HL-60/S4 treated with retinoic acid at 250 ng/mL for 4 days and 3 days (cell line): ENCODE data around the gene TFDP1.

Source experiments
- in situ Hi-C: fragments of 300-500 bp; cut with MboI; formaldehyde crosslinking; loops from 2 replicates; pipeline ENCODE4 v1.7.0; 2022; ENCODE audit warnings: low sequenced_read_pairs

Gene TFDP1

DNA sequence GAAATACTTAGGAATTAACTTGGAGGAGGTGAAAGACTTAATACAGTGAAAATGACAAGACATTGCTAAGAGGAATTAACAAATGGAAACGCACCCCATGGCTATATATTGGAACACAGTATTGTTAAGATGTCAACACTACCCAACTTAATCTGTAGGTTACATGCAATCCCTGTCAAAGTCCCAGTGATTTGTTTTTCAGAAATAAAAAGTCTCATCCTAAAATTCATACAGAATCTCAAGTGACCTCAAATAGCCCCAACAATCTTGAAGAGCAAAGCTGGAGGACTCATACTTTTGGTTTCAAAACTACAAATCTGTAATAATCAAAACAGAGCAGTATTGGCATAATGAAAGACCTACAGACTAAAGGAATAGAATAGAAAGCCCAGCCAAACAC is 60.2 kb downstream of the TFDP1 start:
- in situ Hi-C loops = no loop called here

DNA sequence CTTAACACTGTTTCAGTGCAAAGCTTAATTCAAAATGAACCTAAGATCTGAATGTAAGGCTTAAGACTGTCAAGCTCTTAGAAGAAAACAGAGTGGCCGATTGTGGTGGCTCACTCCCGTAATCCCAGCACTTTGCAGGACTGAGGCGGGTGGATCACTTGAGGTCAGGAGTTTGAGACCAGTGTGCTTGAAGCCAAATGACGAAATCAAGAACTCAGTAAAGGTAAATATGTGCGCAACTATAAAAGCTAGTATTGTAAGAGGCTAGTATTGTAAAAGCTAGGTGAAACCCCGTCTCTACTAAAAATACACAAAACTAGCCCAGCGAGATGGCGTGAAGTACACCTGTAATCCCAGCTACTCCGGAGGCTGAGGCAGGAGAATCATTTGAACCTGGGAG is 60.8 kb downstream of the TFDP1 start:
- in situ Hi-C loops = no loop called here

DNA sequence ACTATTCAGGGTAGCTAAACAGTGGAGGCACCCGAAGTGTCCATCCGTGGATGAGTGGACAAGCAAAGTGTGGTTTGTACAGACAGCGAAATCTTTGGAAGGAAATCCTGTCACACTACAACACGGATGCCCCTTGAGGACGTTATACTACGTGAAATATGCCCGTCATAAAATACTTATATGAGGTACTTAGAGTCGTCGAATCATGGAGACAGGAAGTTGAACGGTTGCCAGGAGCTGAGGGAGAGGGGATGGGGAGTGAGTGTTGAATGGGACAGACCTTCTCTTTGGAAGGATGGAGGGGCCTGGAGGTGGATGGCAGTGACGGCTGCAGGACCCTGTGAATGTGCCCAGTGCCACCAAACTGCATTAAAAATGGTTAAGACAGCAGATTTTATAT is 61.8 kb downstream of the TFDP1 start:
- in situ Hi-C loops = no loop called here

DNA sequence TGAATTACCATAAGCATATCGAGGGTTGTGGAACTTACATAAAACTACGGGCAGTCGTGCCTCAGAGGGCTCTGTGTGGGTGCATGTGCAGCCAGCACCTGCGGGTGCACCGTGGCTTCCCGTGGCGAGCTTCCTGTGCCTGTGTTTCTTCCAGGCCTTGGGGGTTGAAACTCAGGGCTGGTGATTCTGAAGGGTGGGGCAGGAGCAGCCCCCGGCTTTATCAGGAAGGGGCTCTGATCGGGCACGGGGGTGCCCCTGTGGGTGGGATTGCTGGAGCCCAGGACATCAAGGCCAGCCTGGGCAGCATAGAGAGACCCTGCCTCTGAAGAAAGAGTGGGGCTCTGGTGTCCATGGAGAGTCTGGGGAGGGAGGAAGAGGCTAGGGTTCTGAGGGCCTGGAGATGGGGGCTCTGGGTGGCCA is 62.4 kb downstream of the TFDP1 start:
- in situ Hi-C loops = no loop called here

DNA sequence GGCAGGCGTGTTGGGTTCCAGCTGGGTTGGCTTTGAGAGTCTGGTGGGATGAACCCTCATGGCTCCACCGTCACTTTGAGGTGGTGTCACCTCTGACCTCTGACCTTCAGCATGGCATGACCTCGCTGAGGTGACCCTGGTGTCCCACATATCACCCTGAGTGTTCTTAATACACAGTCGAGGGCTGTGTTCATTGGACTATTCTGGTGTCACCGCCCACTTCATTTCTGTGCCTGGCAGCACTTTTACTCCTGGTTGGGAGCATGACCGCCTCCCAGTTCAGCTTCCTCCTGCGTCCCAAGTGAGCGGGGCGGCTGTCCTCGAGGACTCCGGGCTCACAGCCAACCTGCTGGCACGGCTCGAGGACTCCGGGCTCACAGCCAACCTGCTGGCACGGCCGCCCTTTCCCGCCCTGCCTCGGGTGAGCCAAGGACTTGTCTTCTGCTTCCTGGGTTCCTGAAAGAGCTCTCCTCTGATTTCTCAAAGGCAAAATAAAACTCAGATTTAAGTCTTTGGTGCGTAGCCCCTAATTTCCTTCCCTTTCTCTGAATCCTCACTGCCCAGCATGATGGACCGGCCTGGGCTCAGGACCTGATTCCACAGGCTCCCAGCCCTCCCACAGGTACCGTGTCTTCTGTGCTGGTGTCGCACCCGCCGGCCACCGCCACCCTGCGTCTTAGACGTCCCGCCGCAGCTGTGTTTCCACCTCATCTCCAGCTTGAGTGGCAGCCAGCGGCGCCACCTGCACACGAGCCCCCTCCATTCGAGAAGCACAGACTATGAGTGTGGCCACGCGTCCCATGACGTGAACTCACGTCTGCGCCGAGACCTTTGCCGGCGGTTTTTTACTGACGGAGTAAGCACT is 63.0 kb downstream of the TFDP1 start:
- in situ Hi-C loops = no loop called here

DNA sequence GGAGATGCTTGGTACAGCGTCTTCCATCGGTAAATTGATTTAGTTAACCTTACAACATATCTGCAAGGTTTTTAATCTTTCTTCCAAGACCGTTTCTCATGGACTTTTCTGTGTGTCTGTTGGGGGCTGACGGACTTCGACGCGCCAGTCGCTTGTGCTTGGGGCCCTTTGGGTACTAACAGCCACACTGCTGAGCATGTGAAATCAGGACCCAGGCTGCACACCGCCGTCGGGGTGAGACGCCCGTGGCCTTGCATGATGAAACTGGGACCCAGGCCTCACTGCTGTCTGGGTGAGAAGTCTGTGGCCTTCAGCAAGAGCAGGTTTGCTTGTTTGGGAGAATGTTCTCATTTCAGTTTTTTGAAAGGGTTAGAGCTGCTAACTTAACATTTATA is 63.7 kb downstream of the TFDP1 start:
- in situ Hi-C loops = no loop called here

DNA sequence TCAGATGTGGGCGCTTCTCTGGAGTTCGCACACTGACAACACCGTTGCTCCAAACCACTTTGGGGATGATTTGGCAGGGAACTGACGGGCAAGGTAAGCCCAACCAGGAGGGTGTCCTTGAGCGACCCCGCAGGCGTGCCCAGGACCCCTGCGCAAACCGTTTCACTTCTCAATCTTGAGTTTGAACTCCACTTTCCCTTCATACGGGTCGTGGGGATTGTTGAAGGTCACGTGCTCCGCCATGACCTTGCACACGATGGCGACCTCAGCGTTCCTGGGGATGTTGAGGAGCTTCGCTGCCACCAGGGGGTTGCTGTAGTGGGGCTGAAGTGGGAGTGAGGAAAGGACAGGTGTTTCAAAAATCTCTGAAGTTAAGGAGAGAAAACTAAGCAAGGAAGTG is 64.7 kb downstream of the TFDP1 start:
- in situ Hi-C loops = no loop called here

DNA sequence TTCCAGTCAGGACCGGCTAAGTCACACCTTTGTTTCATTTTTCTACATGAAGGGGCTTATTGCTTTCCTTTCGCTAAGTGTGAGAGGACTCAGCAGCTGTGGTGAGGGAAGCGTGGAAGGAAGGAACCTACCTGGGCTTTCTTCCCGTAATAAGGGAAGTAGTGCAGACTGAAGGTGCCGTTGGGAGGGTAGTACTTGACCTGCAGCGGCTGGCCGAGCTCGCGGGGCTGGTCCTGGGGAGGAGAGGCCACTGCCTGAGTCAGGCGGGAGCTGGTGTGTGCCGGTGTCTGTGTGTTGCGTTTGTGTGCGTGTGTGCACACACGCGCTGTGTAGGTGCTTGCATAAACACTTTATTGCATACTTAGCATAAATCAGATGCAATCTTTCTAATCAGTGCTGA is 65.7 kb downstream of the TFDP1 start:
- in situ Hi-C loops = no loop called here

DNA sequence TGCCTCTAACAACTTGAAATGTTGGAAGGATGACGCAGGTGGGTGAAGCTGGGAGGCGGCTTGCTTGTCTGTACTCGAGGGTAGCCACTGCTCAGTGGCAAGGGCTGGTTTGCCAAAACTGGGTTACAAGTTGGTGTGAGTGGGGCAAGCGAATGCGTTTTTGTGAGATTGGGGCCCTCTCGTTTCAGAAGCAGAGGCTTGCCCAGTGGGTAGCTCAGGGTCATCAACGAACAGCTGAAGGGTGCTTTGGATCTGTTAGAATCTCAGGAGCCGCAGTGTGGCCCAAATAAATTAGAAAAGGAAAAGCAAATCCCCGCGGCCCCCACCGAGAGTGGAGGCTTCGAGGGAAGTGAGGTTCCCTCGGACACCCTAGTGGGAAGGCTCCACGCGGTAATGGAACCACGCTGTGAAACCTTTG is 66.2 kb downstream of the TFDP1 start:
- in situ Hi-C loops = no loop called here

DNA sequence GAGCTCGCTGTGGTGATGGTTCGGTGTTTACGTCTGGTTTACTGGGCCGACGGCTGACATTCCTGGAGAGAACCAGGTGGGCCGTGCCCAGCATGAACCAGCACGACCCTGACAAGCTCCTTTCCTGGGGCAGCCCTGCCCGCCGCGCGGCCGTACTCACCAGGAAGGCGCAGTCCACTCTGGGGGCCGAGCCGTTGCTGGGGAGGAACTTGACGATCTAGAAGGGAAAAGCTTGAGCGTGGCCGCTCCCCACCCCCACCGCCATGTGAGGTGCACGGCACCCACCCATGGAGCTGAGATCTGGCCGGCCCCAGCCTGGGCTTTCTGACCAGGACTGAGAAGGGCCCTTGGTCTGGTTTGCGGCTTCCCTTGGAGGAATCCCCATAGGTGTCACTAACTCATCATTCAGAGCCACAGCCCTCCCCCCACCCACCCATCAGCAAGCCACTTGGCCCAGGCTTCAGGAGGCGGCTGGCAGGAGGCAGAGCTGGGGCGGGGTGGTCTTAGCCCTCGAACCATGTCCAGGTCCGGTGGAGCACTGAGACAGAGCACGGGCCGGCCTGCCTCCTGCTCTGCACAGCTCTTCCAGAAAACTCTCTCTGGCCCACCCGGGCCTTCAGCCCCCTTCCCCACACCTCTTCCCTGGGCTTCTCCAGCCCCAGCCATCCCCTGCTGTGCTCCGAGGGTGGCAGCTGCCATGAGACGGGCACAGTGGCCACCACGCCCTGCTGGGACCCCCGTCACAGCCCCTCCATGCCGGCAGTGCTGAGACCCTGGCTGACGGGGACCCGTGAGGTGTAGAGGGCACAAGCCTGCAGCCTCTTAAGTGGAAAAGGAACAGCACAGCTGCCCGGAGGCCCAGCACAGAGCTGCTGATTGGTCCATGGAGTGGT is 67.2 kb downstream of the TFDP1 start:
- in situ Hi-C loops = no loop called here

DNA sequence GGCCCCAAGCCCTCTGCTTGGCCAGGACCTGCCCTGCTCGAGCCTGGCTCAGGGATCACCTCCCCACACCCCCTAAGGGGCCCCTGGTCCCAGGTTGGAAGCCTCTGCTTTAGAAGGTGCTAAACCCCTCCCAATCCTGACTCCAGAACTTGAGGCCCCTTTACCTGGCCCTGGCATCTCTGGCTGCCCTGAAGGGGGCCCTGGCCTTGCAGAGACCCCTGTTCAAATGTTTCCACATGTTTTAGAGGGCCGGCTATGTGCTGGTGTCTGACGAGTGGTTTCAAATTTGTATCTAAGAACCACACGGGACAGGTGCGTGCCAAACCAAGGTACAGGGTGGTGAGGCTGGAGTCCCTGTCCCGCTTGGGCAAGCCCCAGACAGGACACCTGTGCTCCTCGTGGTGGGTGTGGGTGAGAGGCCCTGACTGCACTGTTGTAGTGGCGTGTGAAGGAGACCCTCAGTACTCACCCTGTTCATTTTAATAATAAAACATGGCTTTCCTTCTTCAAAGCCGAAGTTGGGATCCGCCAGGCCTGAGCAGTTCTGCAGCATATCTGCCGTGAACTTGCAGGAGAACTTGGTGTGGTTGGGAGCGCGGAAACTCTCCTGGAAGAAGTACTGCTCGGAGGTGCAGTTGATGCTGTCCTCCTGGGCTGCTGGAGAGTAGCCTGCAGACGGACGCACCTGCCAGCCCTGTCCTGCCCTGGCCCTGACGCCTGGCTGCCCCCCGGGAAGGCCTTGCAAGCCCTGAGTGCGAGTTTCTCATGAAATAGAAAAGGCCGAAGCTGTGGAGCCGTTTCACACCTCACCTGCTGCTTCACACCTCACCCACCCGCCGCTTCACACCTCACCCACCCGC is 68.1 kb downstream of the TFDP1 start:
- in situ Hi-C loops = no loop called here

DNA sequence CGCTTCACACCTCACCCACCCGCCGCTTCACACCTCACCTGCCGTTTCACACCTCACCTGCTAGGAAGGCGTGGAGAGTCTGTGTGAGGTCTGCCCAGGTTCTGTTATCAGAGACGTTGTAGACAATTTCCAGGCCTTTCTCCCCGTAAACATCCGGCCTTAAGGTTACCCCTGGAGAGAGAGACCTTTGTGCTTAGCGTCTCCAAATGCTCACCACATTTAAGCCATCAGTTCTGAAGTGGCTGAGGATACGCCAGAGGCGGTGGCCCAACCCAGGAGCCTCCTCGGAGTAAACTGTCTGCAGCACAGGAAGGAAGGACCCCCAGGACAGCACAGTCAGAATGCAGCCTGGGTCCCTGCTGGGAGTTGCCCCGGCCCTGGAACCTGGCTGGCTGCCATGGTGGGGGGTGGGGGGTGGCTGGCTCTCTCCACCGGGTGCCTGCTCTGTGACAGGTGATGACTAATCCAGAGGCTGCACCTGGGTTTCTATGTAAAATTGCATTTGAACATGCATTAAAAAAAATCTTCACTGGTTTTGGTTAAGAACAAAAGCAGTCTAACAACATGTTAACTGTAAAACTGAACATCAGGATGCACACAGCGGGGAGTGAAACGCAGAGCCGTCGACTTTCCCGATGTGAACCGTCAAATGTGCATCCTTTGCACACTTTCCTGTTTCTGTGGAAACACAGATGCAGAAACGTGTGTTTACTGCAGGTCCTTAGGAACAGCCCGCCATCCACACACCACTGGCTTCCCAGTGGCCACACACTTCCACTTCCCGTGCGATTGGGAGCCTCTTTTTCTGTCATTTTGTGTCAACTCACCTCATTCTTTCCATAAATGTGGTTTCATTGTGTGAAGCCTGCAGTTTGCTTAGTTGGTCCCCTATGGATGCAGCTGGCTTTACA is 69.0 kb downstream of the TFDP1 start:
- in situ Hi-C loops = no loop called here

DNA sequence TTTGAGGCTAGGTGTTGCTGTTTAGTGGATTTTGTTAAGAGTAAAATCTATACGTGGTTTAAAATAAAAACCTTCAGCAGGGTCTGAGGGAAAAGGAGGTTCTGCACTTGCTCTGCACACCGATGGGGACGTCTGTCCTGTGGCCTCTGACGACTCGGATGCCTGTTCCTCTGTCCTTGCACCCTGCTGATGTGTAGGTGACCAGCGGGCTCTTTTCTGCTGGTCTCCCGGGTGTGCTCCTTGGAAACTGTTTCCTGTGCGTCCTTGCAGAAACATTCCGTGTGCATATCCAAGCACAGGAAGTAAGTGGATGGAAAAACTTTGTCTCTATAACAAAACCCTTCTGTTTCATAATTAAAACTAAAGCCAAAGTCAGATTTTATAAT is 69.6 kb downstream of the TFDP1 start:
- in situ Hi-C loops = no loop called here

DNA sequence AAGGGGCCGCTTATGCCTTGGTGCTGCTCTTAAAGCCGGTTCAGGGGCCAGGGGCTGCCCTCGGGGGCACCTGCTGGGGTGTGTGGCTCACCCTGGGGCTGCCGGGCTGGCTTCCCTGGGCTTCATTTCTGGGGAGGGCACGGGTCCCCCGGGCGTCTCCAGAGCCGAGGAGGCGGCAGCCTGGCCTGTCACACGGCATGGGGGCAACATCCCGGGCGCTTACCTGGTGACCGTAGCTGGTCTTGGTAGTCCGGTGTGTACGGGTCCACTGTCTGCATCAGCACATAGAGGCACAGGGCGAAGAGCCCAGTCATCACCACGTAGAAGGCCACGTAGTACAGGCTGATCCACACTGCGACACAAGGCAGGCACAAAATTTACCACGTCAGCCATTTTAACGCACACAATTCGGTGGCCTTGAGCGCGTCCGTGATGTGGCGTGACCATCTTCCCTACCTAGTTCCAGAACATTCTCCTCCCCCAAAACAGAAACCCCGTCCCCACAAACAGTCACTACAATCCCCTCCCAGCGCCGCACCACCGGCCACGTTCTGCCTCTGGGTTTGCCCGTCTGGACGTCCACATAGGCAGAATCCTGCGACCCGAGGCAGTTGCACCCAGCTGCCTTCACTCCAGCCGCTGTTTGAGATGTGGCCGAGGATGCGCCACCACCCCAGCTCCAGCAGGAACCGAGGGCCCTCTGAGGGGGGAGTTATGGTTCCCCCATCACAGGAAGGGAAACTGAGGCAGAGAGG is 70.2 kb downstream of the TFDP1 start:
- in situ Hi-C loops = no loop called here

DNA sequence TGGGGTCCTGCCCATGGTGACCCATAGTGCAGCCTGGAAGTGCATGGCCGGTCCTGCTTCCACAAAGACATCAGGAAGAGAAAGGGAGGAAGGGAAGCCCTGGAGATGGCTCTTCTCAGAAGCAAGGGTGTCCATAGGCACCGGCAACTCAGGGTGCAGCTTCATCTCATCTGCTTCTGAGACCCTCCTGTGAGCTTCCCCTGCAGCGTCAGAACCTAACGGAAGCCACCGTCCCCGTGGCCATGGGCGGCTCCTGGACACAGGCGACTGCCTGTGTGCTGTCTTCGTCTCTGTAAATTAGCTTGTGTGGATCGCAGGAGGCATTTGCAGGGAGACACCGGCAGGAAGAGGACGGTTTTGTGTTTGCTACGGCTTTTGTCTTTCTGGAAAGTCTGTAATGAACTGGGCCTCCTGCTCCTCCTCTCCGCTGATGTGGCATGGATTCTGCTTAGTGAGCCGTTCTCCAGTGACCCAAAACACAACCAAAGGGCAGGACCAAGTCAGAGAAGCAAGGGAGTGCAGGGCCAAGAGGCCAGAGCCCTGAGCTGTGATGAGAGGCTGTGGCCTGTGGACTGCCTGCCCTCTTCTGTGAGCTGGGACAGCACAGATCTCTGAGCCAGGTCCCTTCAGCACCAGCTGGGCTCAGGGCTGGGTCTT is 70.9 kb downstream of the TFDP1 start:
- in situ Hi-C loops = no loop called here

DNA sequence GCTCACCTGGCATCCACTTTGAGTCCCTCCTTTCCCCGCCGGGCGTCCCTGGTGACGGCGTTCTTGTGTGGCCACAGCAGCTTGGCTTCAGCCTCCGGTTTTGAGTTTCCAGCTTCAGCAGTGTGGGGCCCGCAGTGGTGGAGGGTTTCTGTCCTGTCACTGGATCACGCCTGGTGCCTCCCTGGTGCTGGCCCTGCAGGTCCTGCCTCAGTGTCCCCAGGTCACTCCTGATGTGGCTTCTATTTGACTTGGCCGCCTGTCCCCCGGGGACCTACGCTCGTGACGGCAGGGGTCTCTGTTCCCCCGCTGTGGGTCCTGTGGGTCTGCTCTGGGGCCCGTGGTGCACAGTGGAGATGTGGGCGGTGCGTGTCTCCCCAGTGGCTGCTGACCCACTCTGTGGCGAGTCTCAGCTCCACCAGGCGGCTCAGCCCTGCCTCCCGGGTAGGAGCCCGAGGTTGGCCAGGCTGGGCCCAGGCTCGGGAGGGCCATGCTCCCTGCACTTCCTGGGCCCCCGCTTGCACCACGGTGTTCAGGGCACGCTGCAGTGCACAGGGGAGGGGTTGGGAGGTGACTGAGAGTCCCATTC is 71.5 kb downstream of the TFDP1 start:
- in situ Hi-C loops = no loop called here

DNA sequence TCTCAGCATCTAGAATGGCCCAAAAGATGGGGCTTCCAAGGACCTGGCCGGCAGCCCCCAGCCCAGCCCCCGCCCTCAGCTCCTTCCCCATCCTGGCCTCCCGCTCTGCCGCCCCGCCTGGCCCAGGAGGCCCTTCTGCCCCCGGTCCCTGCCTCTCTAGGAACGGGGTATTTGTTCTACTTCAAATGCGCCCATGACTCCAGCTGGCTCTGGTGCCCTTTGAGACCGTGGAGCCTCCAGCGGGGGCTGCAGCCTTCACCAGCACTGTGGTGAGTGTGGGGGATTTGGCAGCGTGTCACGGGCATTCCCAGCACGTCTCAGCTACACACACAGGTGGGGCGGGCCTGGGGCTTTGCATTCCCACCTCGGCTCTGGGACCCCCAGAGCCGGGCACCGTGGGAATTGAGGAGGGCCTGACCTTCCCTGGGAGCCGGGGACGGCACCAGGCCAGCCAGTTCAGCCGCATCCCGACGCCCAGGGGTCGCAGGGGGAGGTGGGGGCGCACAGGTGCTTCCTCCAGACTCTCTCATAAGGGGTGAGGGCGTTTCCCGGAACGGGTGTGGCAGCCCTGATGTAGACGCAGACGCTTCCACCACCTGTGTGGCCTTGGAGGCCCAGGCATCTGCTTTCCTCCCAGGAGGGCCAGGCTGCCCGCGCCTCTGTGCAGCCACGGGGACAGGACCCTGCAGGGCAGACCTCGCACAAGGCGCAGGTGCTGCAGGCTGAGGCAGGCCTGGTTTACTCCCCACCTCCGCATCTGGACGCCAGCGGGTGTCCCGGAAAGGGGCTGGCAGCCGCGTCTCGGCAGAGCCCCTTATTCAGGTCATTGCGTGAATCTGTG is 72.5 kb downstream of the TFDP1 start:
- in situ Hi-C loops = no loop called here
